GM13976 (cell line): ENCODE results near the gene KRTAP4-7.
"Not testable (repeated sequence)": the region's sequence is repeated elsewhere in the genome, so short reads cannot be mapped to it uniquely, and the experiment has no call there.

Source experiments
- DNase-seq: peaks from one replicate; pipeline ENCODE4 v3.0.0; 2012; ENCODE audit warnings: low spot score
- CTCF ChIP-seq: IDR thresholded peaks from 2 replicates; pipeline ENCODE4 v1.5.1; 2012; ENCODE audit warnings: borderline replicate concordance, mild to moderate bottlenecking; ENCODE audit not compliant: insufficient read depth; ENCODE audit errors: extremely low read depth, missing control alignments, control extremely low read depth
- in situ Hi-C: fragments of 300-500 bp; cut with MboI; formaldehyde crosslinking; loops from one replicate; pipeline ENCODE4 v1.12.0; 2022; ENCODE audit warnings: low sequenced_read_pairs, mixed read lengths, inconsistent platforms; ENCODE audit not compliant: unreplicated experiment

The KRTAP4-7 gene

GRCh38 chr17:41107941-41108450 is 24.0 kb downstream of the KRTAP4-7 start:
- no peak for DNase-seq
- in situ Hi-C loops = no loop called here
- TF ChIP-seq CTCF = no peak

- DNase-seq, in situ Hi-C loops: not testable (repeated sequence)
Observed at GRCh38 chr17:41108728-41109386, 24.9 kb downstream of the KRTAP4-7 start.

- in situ Hi-C loops = no loop called here
- no peak for TF ChIP-seq CTCF
- no peak for DNase-seq
Observed at GRCh38 chr17:41111151-41111885, 27.4 kb downstream of the KRTAP4-7 start.

- in situ Hi-C loops = no loop called here
- no peak for DNase-seq
Observed at GRCh38 chr17:41116297-41116696, 32.3 kb downstream of the KRTAP4-7 start.

GRCh38 chr17:41117846-41118386 is 34.0 kb downstream of the KRTAP4-7 start, which contains the start of gene KRTAP4-11:
Gene KRTAP4-11, minus strand, starts transcription at chr17:41118373. Its CDS starts 58 bp downstream, at chr17:41118315.
- DNase-seq, in situ Hi-C loops: not testable (repeated sequence)

More at GRCh38 chr17:41116297-41116696, 32.3 kb downstream of the KRTAP4-7 start:
- TF ChIP-seq CTCF = no peak

GRCh38 chr17:41118721-41119120 is 34.8 kb downstream of the KRTAP4-7 start:
- no peak for TF ChIP-seq CTCF
- in situ Hi-C loops = no loop called here
- no peak for DNase-seq

- in situ Hi-C loops, DNase-seq: not testable (repeated sequence)
Observed at GRCh38 chr17:41119696-41120690, 36.0 kb downstream of the KRTAP4-7 start.
